GM12878 (cell line): ENCODE data around the gene ENTREP3. TPM values are rescaled to one million over a fixed set of nuclear protein-coding genes. Genes with fewer than 3 reads are reported as not detected.
A peak's percentile ranks its signal among the peaks of the same experiment; 100 is the strongest.

Experiments
- ASH2L ChIP-seq: fragments of 300-600, 200-600 bp; sonication (generic); IDR thresholded peaks from 2 replicates; pipeline ENCODE4 v1.6.1; 2017; ENCODE audit warnings: low read depth, mild to moderate bottlenecking, borderline replicate concordance
- BCL3 ChIP-seq: IDR thresholded peaks from 2 replicates; pipeline ENCODE4 v1.6.1; 2011; ENCODE audit warnings: borderline replicate concordance, low read depth, mild to moderate bottlenecking, moderate library complexity, low read length; ENCODE audit not compliant: insufficient read depth, poor library complexity, severe bottlenecking
- CEBPB ChIP-seq, 2 experiments: fragments of 150-350 bp in 1 of 2; IDR thresholded peaks; 2 replicates each; pipeline ENCODE4 v1.6.1; 2012 to 2014; ENCODE audit warnings: low read depth in 2 of 2, low read length in 2 of 2, borderline replicate concordance in 1 of 2, inconsistent platforms in 1 of 2
- E2F4 ChIP-seq: IDR thresholded peaks from 2 replicates; pipeline ENCODE4 v1.6.1; 2012; ENCODE audit warnings: low read depth, low read length, improper control_type of control experiment
- EGR1 ChIP-seq, 2 experiments: IDR thresholded peaks; 1 replicate in 1 of 2; 2 replicates in 1 of 2; pipeline ENCODE4 v1.6.1; 2011 to 2012; ENCODE audit warnings: low read depth in 2 of 2, low read length in 2 of 2, borderline replicate concordance in 1 of 2, mild to moderate bottlenecking in 1 of 2, moderate library complexity in 1 of 2
- ELK1 ChIP-seq: IDR thresholded peaks from 2 replicates; pipeline ENCODE4 v1.6.1; 2012; ENCODE audit warnings: low read depth, low read length, improper control_type of control experiment
- ETV6 ChIP-seq, 2 experiments: fragments of 450-650 bp in 1 of 2; IDR thresholded peaks in 1 of 2; conservative IDR thresholded peaks in 1 of 2; 2 replicates each; pipeline ENCODE4 v1.6.1; 2014; ENCODE audit warnings: antibody characterized with exemption in 1 of 2, borderline replicate concordance in 1 of 2, low read depth in 1 of 2, mild to moderate bottlenecking in 1 of 2, moderate library complexity in 1 of 2
- IRF5 ChIP-seq: fragments of 450-650 bp; IDR thresholded peaks from 2 replicates; pipeline ENCODE4 v1.6.1; 2017; ENCODE audit warnings: borderline replicate concordance
- LARP7 ChIP-seq: fragments of 450-650 bp; IDR thresholded peaks from 2 replicates; pipeline ENCODE4 v1.6.1; 2017; ENCODE audit warnings: mild to moderate bottlenecking
- NKRF ChIP-seq: fragments of 450-650 bp; conservative IDR thresholded peaks from 2 replicates; pipeline ENCODE4 v1.6.1; 2017; ENCODE audit warnings: mild to moderate bottlenecking, moderate library complexity
- PML ChIP-seq: IDR thresholded peaks from 2 replicates; pipeline ENCODE4 v1.6.1; 2012; ENCODE audit warnings: low read length, inconsistent platforms
- RAD21 ChIP-seq: IDR thresholded peaks from 2 replicates; pipeline ENCODE4 v1.6.1; 2011; ENCODE audit warnings: mild to moderate bottlenecking, low read depth, low read length, moderate library complexity; ENCODE audit not compliant: insufficient read depth
- RB1 ChIP-seq: fragments of 450-650 bp; formaldehyde crosslinking; IDR thresholded peaks from 2 replicates; pipeline ENCODE4 v1.6.1; 2017; ENCODE audit warnings: mild to moderate bottlenecking, borderline replicate concordance
- RCOR1 ChIP-seq: conservative IDR thresholded peaks from 2 replicates; pipeline ENCODE4 v1.6.1; 2012; ENCODE audit warnings: low read depth, low read length, improper control_type of control experiment
- SIN3A ChIP-seq: IDR thresholded peaks from 2 replicates; pipeline ENCODE4 v1.6.1; 2012; ENCODE audit warnings: low read depth, low read length, improper control_type of control experiment
- SP1 ChIP-seq: IDR thresholded peaks from one replicate; pipeline ENCODE4 v1.6.1; 2011; ENCODE audit warnings: low read depth, low read length
- USF2 ChIP-seq: IDR thresholded peaks from 2 replicates; pipeline ENCODE4 v1.6.1; 2011; ENCODE audit warnings: low read depth, low read length, improper control_type of control experiment, borderline replicate concordance
- YBX1 ChIP-seq: fragments of 450-650 bp; IDR thresholded peaks from 2 replicates; pipeline ENCODE4 v1.6.1; 2016; ENCODE audit warnings: antibody characterized with exemption
- ZZZ3 ChIP-seq: IDR thresholded peaks from 2 replicates; pipeline ENCODE4 v1.6.1; 2011; ENCODE audit warnings: low read depth; ENCODE audit not compliant: control insufficient read depth, insufficient read length
- polyA plus RNA-seq, 11 experiments: library from polyadenylated mRNA; depleted of rRNA in 4 of 11; unstranded in 6 of 11; stranded (reverse) in 5 of 11; fragments of >200 nt; fragmentation: Nextera tagmentation in 4 of 11; fragmentation: Illumina TruSeq in 1 of 11; extraction: Ambion mirVana in 4 of 11; extraction: Trizol in 1 of 11; gene quantifications; 1 replicate in 1 of 11; 2 replicates in 10 of 11; pipeline versions ENCODE4 v1.2.1 to v1.2.3, GENCODE V29; 2011 to 2016; ENCODE audit warnings: inconsistent platforms in 2 of 11, missing spikeins in 2 of 11, low read depth in 1 of 11
- total RNA-seq, 4 experiments: library from RNA; depleted of rRNA in 3 of 4; stranded (reverse); fragments of >200 nt in 3 of 4; fragmentation: Illumina TruSeq in 1 of 4; extraction: Trizol in 1 of 4; gene quantifications; 2 replicates each; pipeline versions ENCODE4 v1.2.1 to v1.2.3, GENCODE V29; 2013 to 2021

Gene ENTREP3
- total and polyA plus RNA-seq, 10 of the 15 experiments (the other 5 are each of a cell fraction or from before 2014, with no cell fraction given): 1.7 to 31.8 (median 3.9) TPM

GRCh38 chr1:155277070-155277901 lies 22.0 kb upstream of the ENTREP3 start, which contains the start of gene HCN3 (continued):
- no peak for TF ChIP-seq ZZZ3
- peak; percentile 24; the same call in 1 of the 2 replicates for TF ChIP-seq RAD21
- peak; percentile 97 for TF ChIP-seq E2F4
- no peak for TF ChIP-seq RCOR1
- no peak for TF ChIP-seq ETV6 (conservative IDR thresholded peaks at IDR 0.05 in 1 of 2, IDR thresholded peaks at IDR 0.05 in 1 of 2; ENCODE audit: borderline replicate concordance in 1 of 2, low read depth in 1 of 2)
- TF ChIP-seq ELK1: no peak
- TF ChIP-seq LARP7: peak; percentile 77
- TF ChIP-seq NKRF: peak; percentile 93
- no peak for TF ChIP-seq IRF5
- TF ChIP-seq YBX1: no peak
- peak; percentile 83; the same call in 1 of the 2 replicates for TF ChIP-seq SIN3A
- no peak for TF ChIP-seq PML
- TF ChIP-seq USF2: no peak
- no peak for TF ChIP-seq ASH2L
- TF ChIP-seq SP1: peak; percentile 82
- peak; percentile 87; the same call in 1 of the 2 replicates for TF ChIP-seq RB1
- no peak for TF ChIP-seq CEBPB (IDR thresholded peaks at IDR 0.05; ENCODE audit: borderline replicate concordance in 1 of 2, low read depth in 2 of 2, low read length in 2 of 2)
- TF ChIP-seq BCL3: no peak
- TF ChIP-seq EGR1 (IDR thresholded peaks at IDR 0.05; ENCODE audit: borderline replicate concordance in 1 of 2, low read depth in 2 of 2, low read length in 2 of 2): peak in 1 of 2 experiments; percentile 57; a peak in 1 of 3 replicates
